HepG2 (cell line): Measurements from ENCODE around the gene PGGT1B. TPM values are rescaled to one million over a fixed set of nuclear protein-coding genes. Genes with fewer than 3 reads are reported as not detected.

ENCODE experiments used
- ATF4 ChIP-seq, 2 experiments: fragments of 450-650 bp in 1 of 2; sonication (generic) in 1 of 2; formaldehyde crosslinking; IDR thresholded peaks; 2 replicates each; pipeline versions ENCODE4 v1.5.0 to v1.8.0; 2020 to 2022; ENCODE audit warnings: mild to moderate bottlenecking in 1 of 2, missing genetic modification reagents in 1 of 2
- BHLHE40 ChIP-seq: IDR thresholded peaks from 2 replicates; pipeline ENCODE4 v1.6.1; 2011; ENCODE audit warnings: low read length, improper control_type of control experiment
- HNRNPK ChIP-seq: fragments of 200-400 bp; formaldehyde crosslinking; IDR thresholded peaks from 2 replicates; pipeline ENCODE4 v1.6.1; 2018; ENCODE audit warnings: low read length, low read depth, moderate library complexity, mild to moderate bottlenecking; ENCODE audit not compliant: poor library complexity, severe bottlenecking
- HOXA3 ChIP-seq: sonication (generic); formaldehyde crosslinking; IDR thresholded peaks from 2 replicates; pipeline ENCODE4 v1.5.0; 2020; ENCODE audit warnings: missing genetic modification reagents
- IRF2 ChIP-seq: IDR thresholded peaks from 2 replicates; pipeline ENCODE4 v1.6.1; 2018; ENCODE audit warnings: missing genetic modification reagents, missing compliant biosample characterization
- MTA1 ChIP-seq: sonication (generic); formaldehyde crosslinking; IDR thresholded peaks from 2 replicates; pipeline ENCODE4 v1.4.0; 2020; ENCODE audit warnings: missing genetic modification reagents, mild to moderate bottlenecking, borderline replicate concordance
- MZF1 ChIP-seq: sonication (generic); formaldehyde crosslinking; IDR thresholded peaks from 2 replicates; pipeline ENCODE4 v1.8.1; 2023; ENCODE audit warnings: mild to moderate bottlenecking, missing genetic modification reagents, borderline replicate concordance
- PCBP2 ChIP-seq: fragments of 200-400 bp; formaldehyde crosslinking; optimal IDR thresholded peaks from 2 replicates; pipeline ENCODE3; 2018; ENCODE audit warnings: low read length, low read depth; ENCODE audit not compliant: poor library complexity, severe bottlenecking
- PITX1 ChIP-seq: sonication (generic); formaldehyde crosslinking; IDR thresholded peaks from 2 replicates; pipeline ENCODE4 v1.5.1; 2020; ENCODE audit warnings: mild to moderate bottlenecking, missing genetic modification reagents
- POLR2AphosphoS2 ChIP-seq: IDR thresholded peaks from 2 replicates; pipeline ENCODE4 v1.6.1; 2011; ENCODE audit warnings: low read depth, low read length, improper control_type of control experiment
- SMAD3 ChIP-seq: sonication (generic); formaldehyde crosslinking; IDR thresholded peaks from 2 replicates; pipeline ENCODE4 v1.4.0; 2020; ENCODE audit warnings: missing genetic modification reagents
- SOX5 ChIP-seq: IDR thresholded peaks from 2 replicates; pipeline ENCODE4 v1.6.1; 2016; ENCODE audit warnings: borderline replicate concordance
- SP2 ChIP-seq: sonication (generic); formaldehyde crosslinking; IDR thresholded peaks from 2 replicates; pipeline ENCODE4 v1.5.1; 2020; ENCODE audit warnings: mild to moderate bottlenecking, missing genetic modification reagents
- STAG1 ChIP-seq: sonication (generic); formaldehyde crosslinking; IDR thresholded peaks from 2 replicates; pipeline ENCODE4 v1.4.0; 2020; ENCODE audit warnings: missing genetic modification reagents
- STAT5B ChIP-seq: sonication (generic); formaldehyde crosslinking; IDR thresholded peaks from 2 replicates; pipeline ENCODE4 v1.4.0; 2020; ENCODE audit warnings: missing genetic modification reagents
- YEATS4 ChIP-seq: sonication (generic); formaldehyde crosslinking; IDR thresholded peaks from 2 replicates; pipeline ENCODE4 v1.4.0; 2020; ENCODE audit warnings: missing genetic modification reagents, borderline replicate concordance
- YY1 ChIP-seq: IDR thresholded peaks from 2 replicates; pipeline ENCODE4 v1.6.1; 2011; ENCODE audit warnings: low read length, low read depth, moderate library complexity, mild to moderate bottlenecking; ENCODE audit not compliant: insufficient read depth, insufficient replicate concordance
- ZMAT3 ChIP-seq: sonication (generic); formaldehyde crosslinking; conservative IDR thresholded peaks from 2 replicates; pipeline ENCODE4 v1.7.0; 2021; ENCODE audit warnings: missing genetic modification reagents
- ZMYM2 ChIP-seq: sonication (generic); formaldehyde crosslinking; IDR thresholded peaks from 2 replicates; pipeline ENCODE4 v1.8.0; 2022; ENCODE audit warnings: mild to moderate bottlenecking, missing genetic modification reagents
- ZNF121 ChIP-seq: sonication (generic); formaldehyde crosslinking; IDR thresholded peaks from 2 replicates; pipeline ENCODE4 v1.5.0; 2020; ENCODE audit warnings: mild to moderate bottlenecking, missing genetic modification reagents
- ZNF280B ChIP-seq: sonication (generic); formaldehyde crosslinking; IDR thresholded peaks from 2 replicates; pipeline ENCODE4 v1.5.0; 2020; ENCODE audit warnings: missing genetic modification reagents, mild to moderate bottlenecking, borderline replicate concordance
- ZNF33B ChIP-seq: sonication (generic); formaldehyde crosslinking; IDR thresholded peaks from 2 replicates; pipeline ENCODE4 v1.5.1; 2020; ENCODE audit warnings: mild to moderate bottlenecking, missing genetic modification reagents
- ZNF577 ChIP-seq: sonication (generic); formaldehyde crosslinking; IDR thresholded peaks from 2 replicates; pipeline ENCODE4 v1.4.0; 2020; ENCODE audit warnings: mild to moderate bottlenecking, low read depth, missing genetic modification reagents, borderline replicate concordance
- ZNF713 ChIP-seq: sonication (generic); formaldehyde crosslinking; IDR thresholded peaks from 2 replicates; pipeline ENCODE4 v1.4.0; 2020; ENCODE audit warnings: mild to moderate bottlenecking, missing genetic modification reagents
- ZNF879 ChIP-seq: sonication (generic); formaldehyde crosslinking; IDR thresholded peaks from 2 replicates; pipeline ENCODE4 v1.8.1; 2023; ENCODE audit warnings: missing genetic modification reagents
- polyA plus RNA-seq, 8 experiments: library from polyadenylated mRNA; depleted of rRNA in 3 of 8; stranded (reverse) in 7 of 8; unstranded in 1 of 8; fragments of >200 nt; fragmentation: Illumina TruSeq in 4 of 8; extraction: Trizol in 4 of 8; gene quantifications; 2 replicates each; pipeline versions ENCODE4 v1.2.1 to v1.2.3, GENCODE V29; 2011 to 2016; ENCODE audit warnings: low read depth in 4 of 8, missing spikeins in 1 of 8, mixed read lengths in 1 of 8; ENCODE audit not compliant: insufficient read depth in 1 of 8
- total RNA-seq, 5 experiments: library from RNA; depleted of rRNA; stranded (reverse); fragments of >200 nt; fragmentation: Illumina TruSeq; extraction: Trizol; gene quantifications; 2 replicates each; pipeline ENCODE4 v1.2.3, GENCODE V29; 2016; ENCODE audit warnings: low read depth in 1 of 5
- TF ChIP-seq, protein P1 (sequence below), 2 experiments: sonication (generic) in 1 of 2; formaldehyde crosslinking in 1 of 2; IDR thresholded peaks; 2 replicates each; pipeline versions ENCODE4 v1.5.1 to v1.6.1; 2011 to 2020; ENCODE audit warnings: borderline replicate concordance in 1 of 2, low read depth in 1 of 2, low read length in 1 of 2, mild to moderate bottlenecking in 1 of 2, missing genetic modification reagents in 1 of 2, moderate library complexity in 1 of 2

The PGGT1B gene
- total and polyA plus RNA-seq, 2 of the 13 experiments (the other 11 are each of a cell fraction or from before 2014, with no cell fraction given): 2.4 to 42.7 TPM

DNA sequence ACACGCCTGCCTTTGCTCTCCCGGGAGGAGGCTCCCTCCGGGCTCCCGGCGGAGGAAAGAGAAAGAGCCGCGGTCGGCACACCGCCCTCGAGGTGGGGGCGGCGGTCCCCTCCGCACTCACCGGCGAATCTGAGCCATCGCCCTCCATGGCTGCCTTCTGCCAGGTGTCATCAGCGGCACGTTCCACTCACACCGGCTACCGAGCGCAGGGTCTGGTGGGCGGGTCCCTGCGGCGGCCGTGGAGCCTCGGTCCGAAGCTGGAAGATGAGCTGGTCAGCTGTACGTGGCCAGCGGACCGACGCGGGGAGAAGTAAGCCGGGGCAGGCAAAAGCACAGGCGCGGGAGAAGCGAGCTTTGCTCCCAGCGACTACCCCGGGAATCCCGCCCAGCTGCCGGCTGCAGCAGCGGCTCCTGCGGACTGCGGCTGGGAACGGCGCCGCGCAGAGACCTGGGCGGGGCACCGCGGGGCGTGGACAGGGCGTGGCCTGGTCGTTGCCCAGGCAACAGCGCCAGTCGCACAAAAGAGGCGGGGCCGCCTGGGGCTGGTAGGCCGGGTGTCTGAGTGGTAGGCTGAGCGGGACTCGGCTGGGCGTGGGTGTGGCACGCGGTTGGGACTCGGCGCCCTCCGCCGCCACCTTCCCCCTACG, 93.1 kb downstream of the PGGT1B start, which contains the start of gene TRIM36 (continued):
- TF ChIP-seq STAG1 (CRISPR knock-in tag) (no peak), ATF4 (CRISPR knock-in tag; IDR thresholded peaks at IDR 0.05) (no peak), YY1 (peak; percentile 8), HNRNPK (peak; percentile 88), POLR2AphosphoS2 (no peak), ZMYM2 (CRISPR knock-in tag) (0 out of 2 replicates have a peak, but pooled peaks have one; percentile 43), MZF1 (CRISPR knock-in tag) (no peak), BHLHE40 (no peak; the same call in 1 of the 2 replicates), HOXA3 (CRISPR knock-in tag) (no peak), ZNF121 (CRISPR knock-in tag) (peak; percentile 12; the same call in 1 of the 2 replicates), SP2 (CRISPR knock-in tag) (no peak; the same call in 1 of the 2 replicates), PCBP2 (no peak), IRF2 (CRISPR knock-in tag) (0 out of 2 replicates have a peak, but pooled peaks have one; percentile 11), ZNF577 (CRISPR knock-in tag) (no peak), SMAD3 (CRISPR knock-in tag) (no peak), MTA1 (CRISPR knock-in tag) (0 out of 2 replicates have a peak, but pooled peaks have one; percentile 38), ZNF280B (CRISPR knock-in tag) (peak; percentile 85), ZNF713 (CRISPR knock-in tag) (0 out of 2 replicates have a peak, but pooled peaks have one; percentile 55), ZNF879 (CRISPR knock-in tag) (no peak), ZMAT3 (CRISPR knock-in tag) (0 out of 2 replicates have a peak, but pooled peaks have one; percentile 23), STAT5B (CRISPR knock-in tag) (no peak), PITX1 (no peak; the same call in 1 of the 2 replicates), SOX5 (CRISPR knock-in tag) (peak; percentile 41; the same call in 1 of the 2 replicates), ZNF33B (CRISPR knock-in tag) (0 out of 2 replicates have a peak, but pooled peaks have one; percentile 27), YEATS4 (CRISPR knock-in tag) (no peak)
- TF ChIP-seq, protein P1, sequence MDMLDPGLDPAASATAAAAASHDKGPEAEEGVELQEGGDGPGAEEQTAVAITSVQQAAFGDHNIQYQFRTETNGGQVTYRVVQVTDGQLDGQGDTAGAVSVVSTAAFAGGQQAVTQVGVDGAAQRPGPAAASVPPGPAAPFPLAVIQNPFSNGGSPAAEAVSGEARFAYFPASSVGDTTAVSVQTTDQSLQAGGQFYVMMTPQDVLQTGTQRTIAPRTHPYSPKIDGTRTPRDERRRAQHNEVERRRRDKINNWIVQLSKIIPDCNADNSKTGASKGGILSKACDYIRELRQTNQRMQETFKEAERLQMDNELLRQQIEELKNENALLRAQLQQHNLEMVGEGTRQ (IDR thresholded peaks at IDR 0.05; ENCODE audit: low read depth, low read length): no peak
- TF ChIP-seq, protein P1 (CRISPR knock-in tag; IDR thresholded peaks at IDR 0.05; ENCODE audit: borderline replicate concordance): no peak
